HTR-8/SVneo (cell line): ENCODE results near the gene KDELR3.

ENCODE experiments used
- DNase-seq: peaks from one replicate; pipeline ENCODE4 v3.0.0; 2011; ENCODE audit warnings: low spot score, mixed read lengths; ENCODE audit not compliant: insufficient read length
- FAIRE-seq: peaks from 2 replicates; lab custom pipeline; 2011; peaks lifted over from hg19 to GRCh38; lab: Jason Lieb, UNC

The KDELR3 gene

GRCh38 chr22:38479096-38479837 is 11.4 kb downstream of the KDELR3 start:
- FAIRE-seq (no peak), DNase-seq (no peak)

GRCh38 chr22:38481162-38481870 is 13.4 kb downstream of the KDELR3 start:
- DNase-seq (no peak), FAIRE-seq (no peak)

- FAIRE-seq (no peak), DNase-seq (no peak)
Observed at GRCh38 chr22:38481871-38482332, 14.0 kb downstream of the KDELR3 start.

- DNase-seq (no peak), FAIRE-seq (no peak)
Observed at GRCh38 chr22:38482662-38483308, 14.9 kb downstream of the KDELR3 start.

GRCh38 chr22:38484244-38484643 is 16.3 kb downstream of the KDELR3 start:
- DNase-seq (no peak), FAIRE-seq (no peak)

GRCh38 chr22:38485783-38486182 is 17.9 kb downstream of the KDELR3 start:
- no peak for FAIRE-seq

GRCh38 chr22:38487946-38488345 is 20.1 kb downstream of the KDELR3 start:
- FAIRE-seq (no peak), DNase-seq (no peak)

More at GRCh38 chr22:38485783-38486182, 17.9 kb downstream of the KDELR3 start:
- DNase-seq = no peak

- DNase-seq (no peak), FAIRE-seq (no peak)
Observed at GRCh38 chr22:38489142-38489541, 21.2 kb downstream of the KDELR3 start.

GRCh38 chr22:38489561-38490145 is 21.8 kb downstream of the KDELR3 start:
- no peak for DNase-seq
- FAIRE-seq = no peak

GRCh38 chr22:38490475-38490874 is 22.6 kb downstream of the KDELR3 start:
- DNase-seq (no peak), FAIRE-seq (no peak)

GRCh38 chr22:38490915-38491314 is 23.0 kb downstream of the KDELR3 start:
- no peak for DNase-seq
- no peak for FAIRE-seq

GRCh38 chr22:38491707-38492348 is 23.9 kb downstream of the KDELR3 start:
- FAIRE-seq = no peak
- DNase-seq = no peak

GRCh38 chr22:38494498-38494897 is 26.6 kb downstream of the KDELR3 start:
- DNase-seq (no peak), FAIRE-seq (no peak)

- DNase-seq = no peak
- no peak for FAIRE-seq
Observed at GRCh38 chr22:38494939-38495338, 27.0 kb downstream of the KDELR3 start.

- FAIRE-seq = no peak
- no peak for DNase-seq
Observed at GRCh38 chr22:38497869-38498268, 30.0 kb downstream of the KDELR3 start.

- FAIRE-seq = no peak
- no peak for DNase-seq
Observed at GRCh38 chr22:38501797-38502672, 34.1 kb downstream of the KDELR3 start.

- FAIRE-seq = no peak
- DNase-seq = no peak
Observed at GRCh38 chr22:38503021-38503420, 35.1 kb downstream of the KDELR3 start.

GRCh38 chr22:38504731-38505540 is 37.0 kb downstream of the KDELR3 start:
- DNase-seq (no peak), FAIRE-seq (no peak)
